PC-3 (cell line): ENCODE measurements around the gene GNAZ. TPM values are rescaled to one million over a fixed set of nuclear protein-coding genes. Genes with fewer than 3 reads are reported as not detected.

ENCODE experiments used
- total RNA-seq: library from RNA; depleted of rRNA; stranded (reverse); fragments of >200 nt; gene quantifications from 2 replicates; pipeline ENCODE4 v1.2.3, GENCODE V29; 2014; rRNA removed

The GNAZ gene
- total RNA-seq, 1 experiment from 2014 or later, result 14.4 TPM

Other genes with a start within 250 kb of the GNAZ start
- not detected in 2 replicates for gene IGLL5, start 182.7 kb upstream of the GNAZ start, total RNA-seq
- gene RSPH14, start 71.5 kb downstream of the GNAZ start, total RNA-seq, result 0.35 and 0.44 TPM in 2 replicates
- gene RAB36, start 75.0 kb downstream of the GNAZ start, total RNA-seq, result 1.1 and 5.1 TPM in 2 replicates
- gene BCR, start 110.0 kb downstream of the GNAZ start, total RNA-seq, result 36.8 and 46.8 TPM in 2 replicates